B cell (primary cell): ENCODE data around the gene FCN1. TPM values are rescaled to one million over a fixed set of nuclear protein-coding genes. Genes with fewer than 3 reads are reported as not detected.

Experiments
- ATAC-seq: fragments of 200-7000 bp; cut with Tn5 transposase; one replicate; pipeline ENCODE4 v1.10.0; 2021; ENCODE audit warnings: low read depth, mild to moderate bottlenecking, moderate number of reproducible peaks, moderate library complexity
- CTCF ChIA-PET: fragments of 350-600 bp; sonication (Branson Sonifier 250); formaldehyde crosslinking; loops from one replicate; lab custom pipeline; 2021; ENCODE audit warnings: antibody characterized with exemption, inconsistent platforms; lab: Charles Lee
- POLR2A ChIA-PET: fragments of 350-600 bp; sonication (Branson Sonifier 250); formaldehyde crosslinking; loops from one replicate; lab custom pipeline; 2021; ENCODE audit warnings: antibody characterized with exemption; lab: Charles Lee
- DNase-seq: peaks from one replicate; pipeline ENCODE4 v3.0.0; 2013
- H2AFZ ChIP-seq: 2 replicates; pipeline ENCODE4 v1.6.1; 2012; ENCODE audit warnings: mild to moderate bottlenecking, low read depth, low read length; ENCODE audit not compliant: insufficient read depth, poor library complexity, severe bottlenecking
- H3K27ac ChIP-seq, 2 donors: 1 replicate in 1 of 2; 2 replicates in 1 of 2; pipeline ENCODE4 v1.5.1; 2012 to 2013; ENCODE audit warnings: low read length in 2 of 2, mild to moderate bottlenecking in 2 of 2, moderate library complexity in 1 of 2
- H3K27me3 ChIP-seq, 4 experiments: fragments of 200-600 bp in 1 of 4; sonication (generic) in 1 of 4; replicated peaks in 1 of 4; 1 replicate in 2 of 4; 2 replicates in 2 of 4; pipeline versions ENCODE4 v1.6.1 to v1.7.0; 2013 to 2016; ENCODE audit warnings: low read length in 3 of 4, mild to moderate bottlenecking in 2 of 4, mixed read lengths in 1 of 4, moderate library complexity in 1 of 4; ENCODE audit not compliant: insufficient read depth in 4 of 4, control insufficient read depth in 3 of 4; ENCODE audit errors: control extremely low read depth in 1 of 4
- H3K36me3 ChIP-seq, 2 experiments: replicated peaks in 1 of 2; 1 replicate in 1 of 2; 2 replicates in 1 of 2; pipeline versions ENCODE4 v1.6.1 to v1.7.1; 2013; ENCODE audit warnings: low read length in 1 of 2; ENCODE audit not compliant: insufficient read depth in 2 of 2, control insufficient read depth in 1 of 2; ENCODE audit errors: control extremely low read depth in 1 of 2, extremely low read depth in 1 of 2
- H3K4me1 ChIP-seq, 2 donors: fragments of 200-600 bp in 1 of 2; sonication (generic) in 1 of 2; 1 replicate in 1 of 2; 2 replicates in 1 of 2; pipeline versions ENCODE4 v1.5.1 to v1.6.1; 2013 to 2017; ENCODE audit warnings: low read length in 2 of 2; ENCODE audit not compliant: control insufficient read depth in 2 of 2, insufficient read depth in 2 of 2
- H3K4me2 ChIP-seq: replicated peaks from 2 replicates; pipeline ENCODE3; 2012; ENCODE audit warnings: mild to moderate bottlenecking, low read depth, low read length; ENCODE audit not compliant: poor library complexity, severe bottlenecking
- H3K4me3 ChIP-seq, 5 experiments: fragments of 200-600 bp in 1 of 5; sonication (generic) in 1 of 5; 1 replicate in 3 of 5; 2 replicates in 2 of 5; pipeline versions ENCODE4 v1.5.1 to v1.7.0; 2011 to 2016; ENCODE audit warnings: low read length in 4 of 5, mild to moderate bottlenecking in 4 of 5, low read depth in 2 of 5, control low read depth in 1 of 5, moderate library complexity in 1 of 5; ENCODE audit not compliant: insufficient read depth in 1 of 5; ENCODE audit errors: control extremely low read depth in 1 of 5, extremely low read depth in 1 of 5
- H3K79me2 ChIP-seq: fragments of 200-600 bp; sonication (generic); one replicate; pipeline ENCODE4 v1.6.0; 2016; ENCODE audit warnings: low read length; ENCODE audit not compliant: control insufficient read depth, insufficient read depth
- H3K9ac ChIP-seq: fragments of 200-600 bp; sonication (generic); 2 replicates; pipeline ENCODE4 v1.6.1; 2017; ENCODE audit warnings: mild to moderate bottlenecking, low read length, moderate library complexity
- H3K9me3 ChIP-seq, 3 donors: one replicate each; pipeline versions ENCODE4 v1.6.1 to v1.7.1; 2013; ENCODE audit warnings: low read length in 2 of 3; ENCODE audit not compliant: control insufficient read depth in 2 of 3, insufficient read depth in 1 of 3; ENCODE audit errors: control extremely low read depth in 1 of 3
- H4K20me1 ChIP-seq: 2 replicates; pipeline ENCODE4 v1.6.0; 2012; ENCODE audit warnings: mild to moderate bottlenecking, low read length; ENCODE audit not compliant: insufficient read depth, control insufficient read depth, poor library complexity, severe bottlenecking
- H3K27ac Mint-ChIP-seq: one replicate; pipeline ENCODE4 v1.8.0; 2021; ENCODE audit warnings: mixed read lengths
- H3K27me3 Mint-ChIP-seq: one replicate; pipeline ENCODE4 v1.8.0; 2021; ENCODE audit warnings: mixed read lengths
- H3K4me1 Mint-ChIP-seq: one replicate; pipeline ENCODE4 v1.8.0; 2021; ENCODE audit warnings: mixed read lengths
- H3K4me3 Mint-ChIP-seq: one replicate; pipeline ENCODE4 v1.8.0; 2021; ENCODE audit warnings: mixed read lengths
- H3K9me3 Mint-ChIP-seq: one replicate; pipeline ENCODE4 v1.8.0; 2022; ENCODE audit warnings: mixed read lengths; ENCODE audit not compliant: insufficient read depth
- EZH2 ChIP-seq: IDR thresholded peaks from 2 replicates; pipeline ENCODE4 v1.6.1; 2012; ENCODE audit warnings: borderline replicate concordance, low read depth, mild to moderate bottlenecking, moderate library complexity, low read length; ENCODE audit not compliant: insufficient read depth, poor library complexity, severe bottlenecking
- WGBS: methylation state at CpG from one replicate; pipeline ENCODE4 v1.1.5; 2013; ENCODE audit warnings: missing lambda C conversion rate; ENCODE audit not compliant: insufficient coverage; 5-methylcytosine and 5-hydroxymethylcytosine counted together
- intact Hi-C: fragments of 100-400 bp; cut with micrococcal nuclease; formaldehyde crosslinking; loops from one replicate; pipeline ENCODE4 v1.10.0; 2022
- polyA plus RNA-seq: library from polyadenylated mRNA; depleted of rRNA; stranded (reverse); fragments of >200 nt; gene quantifications from 2 replicates; pipeline ENCODE4 v1.2.3, GENCODE V29; 2012
- total RNA-seq, 2 donors: library from RNA; stranded (reverse); fragments of 120-200 nt in 1 of 2; gene quantifications; 1 replicate in 1 of 2; 2 replicates in 1 of 2; pipeline versions ENCODE4 v1.2.3 to v1.2.4, GENCODE V29; 2013 to 2022
- TF ChIP-seq, protein P1 (sequence below): fragments of 200-600 bp; IDR thresholded peaks from one replicate; pipeline ENCODE4 v1.8.0; 2022; ENCODE audit warnings: antibody characterized with exemption, mild to moderate bottlenecking

Gene FCN1
- total and polyA plus RNA-seq, 2 donors (not counting 1 experiment from before 2014, with no cell fraction given), result 2.2 to 20.6 TPM

DNA sequence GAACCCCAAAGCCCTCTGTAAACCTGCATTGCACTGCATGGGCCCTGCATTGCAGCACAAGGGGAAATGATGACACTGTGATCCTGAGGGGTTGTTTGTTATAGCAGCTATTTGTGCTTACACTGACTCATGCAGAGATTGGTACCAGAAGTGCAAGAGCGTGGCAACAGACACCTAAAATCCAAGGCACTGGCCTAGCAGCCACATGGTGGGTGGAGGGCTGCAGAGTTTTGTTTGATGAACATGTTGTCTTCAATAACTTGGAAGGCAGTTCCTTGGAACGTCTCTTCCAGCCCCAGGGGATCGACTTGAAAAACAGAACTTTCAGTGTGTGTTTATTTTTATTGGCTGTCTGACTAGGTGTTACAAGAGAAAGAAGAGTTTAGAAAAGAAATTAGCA is 22.6 kb downstream of the FCN1 start:
- H3K27ac ChIP-seq, result no peak overlapping the region
- no peaks in the 10 kb centered on the region for H3K4me1 ChIP-seq
- H2AFZ ChIP-seq, result no peak overlapping the region
- DNase-seq (no peak), ATAC-seq (no peak)
- H3K9ac ChIP-seq, result no peak overlapping the region
- Mint-ChIP-seq H3K27me3 (peaks cover 33% of the 10 kb centered on the region), H3K9me3 (peaks cover 8% of the 10 kb centered on the region), H3K4me1 (no peaks in the 10 kb centered on the region), H3K4me3 (no peak overlapping the region), H3K27ac (no peak overlapping the region)
- H3K36me3 ChIP-seq, result no peaks in the 10 kb centered on the region
- intact Hi-C loops, result no loop called here
- peaks cover 0 to 18% (median 15%) of the 10 kb centered on the region in 3 donors for H3K9me3 ChIP-seq
- no peak overlapping the region for H3K4me3 ChIP-seq
- CTCF ChIA-PET, result no interaction called here
- H3K4me2 ChIP-seq, result no peak overlapping the region
- H3K79me2 ChIP-seq, result no peaks in the 10 kb centered on the region
- H4K20me1 ChIP-seq, result no peaks in the 10 kb centered on the region
- 59% methylated on average over 3 of the region's 3 CpGs for WGBS
- POLR2A ChIA-PET, result no interaction called here
- TF ChIP-seq, protein P1, sequence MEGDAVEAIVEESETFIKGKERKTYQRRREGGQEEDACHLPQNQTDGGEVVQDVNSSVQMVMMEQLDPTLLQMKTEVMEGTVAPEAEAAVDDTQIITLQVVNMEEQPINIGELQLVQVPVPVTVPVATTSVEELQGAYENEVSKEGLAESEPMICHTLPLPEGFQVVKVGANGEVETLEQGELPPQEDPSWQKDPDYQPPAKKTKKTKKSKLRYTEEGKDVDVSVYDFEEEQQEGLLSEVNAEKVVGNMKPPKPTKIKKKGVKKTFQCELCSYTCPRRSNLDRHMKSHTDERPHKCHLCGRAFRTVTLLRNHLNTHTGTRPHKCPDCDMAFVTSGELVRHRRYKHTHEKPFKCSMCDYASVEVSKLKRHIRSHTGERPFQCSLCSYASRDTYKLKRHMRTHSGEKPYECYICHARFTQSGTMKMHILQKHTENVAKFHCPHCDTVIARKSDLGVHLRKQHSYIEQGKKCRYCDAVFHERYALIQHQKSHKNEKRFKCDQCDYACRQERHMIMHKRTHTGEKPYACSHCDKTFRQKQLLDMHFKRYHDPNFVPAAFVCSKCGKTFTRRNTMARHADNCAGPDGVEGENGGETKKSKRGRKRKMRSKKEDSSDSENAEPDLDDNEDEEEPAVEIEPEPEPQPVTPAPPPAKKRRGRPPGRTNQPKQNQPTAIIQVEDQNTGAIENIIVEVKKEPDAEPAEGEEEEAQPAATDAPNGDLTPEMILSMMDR, result no peak
- no peak for TF ChIP-seq EZH2
- H3K27me3 ChIP-seq, result peaks cover 0 to 11% (median 5%) of the 10 kb centered on the region in 4 experiments

DNA sequence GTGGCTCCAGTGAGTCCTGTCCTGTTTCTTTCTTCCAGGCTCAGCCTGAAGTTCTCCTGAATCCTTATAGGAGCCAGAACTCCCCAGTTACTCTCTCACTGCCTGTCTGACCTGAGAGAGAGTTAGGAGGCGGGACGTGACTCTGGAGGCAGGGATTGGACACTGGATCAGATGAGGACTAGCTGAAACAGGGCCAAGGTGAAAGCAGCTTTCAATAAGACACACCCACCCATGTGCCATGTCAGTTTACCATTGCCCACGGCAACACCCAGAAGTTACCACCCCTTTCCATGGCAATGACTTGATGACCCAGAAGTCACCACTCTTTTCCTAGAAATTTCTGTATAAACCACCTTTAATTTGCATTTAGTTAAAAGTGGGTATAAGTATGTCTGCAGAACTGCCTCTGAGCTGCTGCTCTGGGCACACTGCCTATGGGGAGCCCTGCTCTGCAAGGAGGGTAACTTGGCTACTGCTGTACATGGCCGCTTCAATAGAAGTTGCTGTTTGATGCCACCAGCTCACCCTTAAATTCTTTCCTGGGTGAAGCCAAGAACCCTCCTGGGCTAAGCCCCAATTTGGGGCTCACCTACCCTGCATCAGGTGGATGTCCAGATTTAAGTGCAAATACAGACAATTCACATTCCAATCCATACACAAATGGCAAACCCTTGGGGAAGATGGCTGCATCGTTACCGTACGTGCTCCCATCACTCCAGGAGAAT is 23.4 kb downstream of the FCN1 start:
- Histone ChIP-seq H3K36me3 (no peaks in the 10 kb centered on the region), H3K4me1 (no peaks in the 10 kb centered on the region), H2AFZ (no peak overlapping the region), H3K27me3 (peaks cover 0 to 11% (median 5%) of the 10 kb centered on the region in 4 experiments), H3K4me2 (no peak overlapping the region), H3K27ac (no peak overlapping the region), H3K79me2 (no peaks in the 10 kb centered on the region), H4K20me1 (no peaks in the 10 kb centered on the region), H3K4me3 (no peak overlapping the region), H3K9me3 (peaks cover 0 to 14% (median 8%) of the 10 kb centered on the region in 3 donors), H3K9ac (no peak overlapping the region)
- H3K27ac Mint-ChIP-seq, result no peak overlapping the region
- POLR2A ChIA-PET, result no interaction called here
- WGBS, result 96% methylated on average over 3 of the region's 7 CpGs
- peaks cover 31% of the 10 kb centered on the region for H3K27me3 Mint-ChIP-seq
- TF ChIP-seq EZH2, result no peak
- TF ChIP-seq, protein P1, result no peak
- CTCF ChIA-PET, result no interaction called here
- H3K9me3 Mint-ChIP-seq, result peaks cover 5% of the 10 kb centered on the region
- no peak overlapping the region for H3K4me3 Mint-ChIP-seq
- intact Hi-C loops, result no loop called here
- H3K4me1 Mint-ChIP-seq, result no peaks in the 10 kb centered on the region
- no peak for ATAC-seq
- no peak for DNase-seq
